Fibroblast of the aortic adventitia (primary cell): ENCODE measurements around the gene PRKAB1. TPM values are rescaled to one million over a fixed set of nuclear protein-coding genes. Genes with fewer than 3 reads are reported as not detected.
"Not testable (repeated sequence)": the region's sequence is repeated elsewhere in the genome, so short reads cannot be mapped to it uniquely, and the experiment has no call there.

ENCODE experiments used
- DNase-seq: peaks from one replicate; pipeline ENCODE4 v3.0.0-alpha.2; 2010; ENCODE audit warnings: low read depth
- H3K4me3 ChIP-seq: 2 replicates; pipeline ENCODE4 v1.5.1; 2011; ENCODE audit warnings: low read depth, mild to moderate bottlenecking, control low read depth, low read length, moderate library complexity
- CTCF ChIP-seq: IDR thresholded peaks from 2 replicates; pipeline ENCODE4 v1.5.1; 2011; ENCODE audit warnings: mild to moderate bottlenecking, low read length, control low read depth, inconsistent platforms; ENCODE audit not compliant: insufficient read depth
- total RNA-seq: library from RNA; depleted of rRNA; stranded (reverse); fragments of >200 nt; gene quantifications from 2 replicates; pipeline ENCODE4 v1.2.3, GENCODE V29; 2012; ENCODE audit warnings: low replicate concordance

PRKAB1 gene
- total RNA-seq, 1 donor = 19.9 TPM

- H3K4me3 ChIP-seq = no peak overlapping the region
- no peak for TF ChIP-seq CTCF
- no peak for DNase-seq
These were observed 22.3 kb upstream of the PRKAB1 start for GRCh38 chr12:119645535-119646059.

- H3K4me3 ChIP-seq = no peak overlapping the region
- DNase-seq = peak; percentile 35
- peak; percentile 81 for TF ChIP-seq CTCF
These were observed 18.6 kb upstream of the PRKAB1 start for GRCh38 chr12:119649202-119649808.

- H3K4me3 ChIP-seq = no peak overlapping the region
- no peak for DNase-seq
- TF ChIP-seq CTCF = no peak
These were observed 15.3 kb upstream of the PRKAB1 start for GRCh38 chr12:119652665-119653064.

GRCh38 chr12:119657001-119657400 is 10.9 kb upstream of the PRKAB1 start:
- H3K4me3 ChIP-seq, DNase-seq: not testable (repeated sequence)

GRCh38 chr12:119658166-119658565 is 9.8 kb upstream of the PRKAB1 start:
- not testable (repeated sequence) for H3K4me3 ChIP-seq, DNase-seq

GRCh38 chr12:119659289-119659897 is 8.5 kb upstream of the PRKAB1 start:
- H3K4me3 ChIP-seq = no peak overlapping the region
- TF ChIP-seq CTCF = peak; percentile 99
- peak; percentile 45 for DNase-seq

- no peak overlapping the region for H3K4me3 ChIP-seq
- DNase-seq = no peak
- TF ChIP-seq CTCF = no peak
These were observed 7.9 kb upstream of the PRKAB1 start for GRCh38 chr12:119660076-119660475.

GRCh38 chr12:119661882-119662281 is 6.1 kb upstream of the PRKAB1 start:
- no peak overlapping the region for H3K4me3 ChIP-seq
- no peak for DNase-seq
- no peak for TF ChIP-seq CTCF
